ENCODE measurements around the gene LPCAT1.

Gene LPCAT1

DNA sequence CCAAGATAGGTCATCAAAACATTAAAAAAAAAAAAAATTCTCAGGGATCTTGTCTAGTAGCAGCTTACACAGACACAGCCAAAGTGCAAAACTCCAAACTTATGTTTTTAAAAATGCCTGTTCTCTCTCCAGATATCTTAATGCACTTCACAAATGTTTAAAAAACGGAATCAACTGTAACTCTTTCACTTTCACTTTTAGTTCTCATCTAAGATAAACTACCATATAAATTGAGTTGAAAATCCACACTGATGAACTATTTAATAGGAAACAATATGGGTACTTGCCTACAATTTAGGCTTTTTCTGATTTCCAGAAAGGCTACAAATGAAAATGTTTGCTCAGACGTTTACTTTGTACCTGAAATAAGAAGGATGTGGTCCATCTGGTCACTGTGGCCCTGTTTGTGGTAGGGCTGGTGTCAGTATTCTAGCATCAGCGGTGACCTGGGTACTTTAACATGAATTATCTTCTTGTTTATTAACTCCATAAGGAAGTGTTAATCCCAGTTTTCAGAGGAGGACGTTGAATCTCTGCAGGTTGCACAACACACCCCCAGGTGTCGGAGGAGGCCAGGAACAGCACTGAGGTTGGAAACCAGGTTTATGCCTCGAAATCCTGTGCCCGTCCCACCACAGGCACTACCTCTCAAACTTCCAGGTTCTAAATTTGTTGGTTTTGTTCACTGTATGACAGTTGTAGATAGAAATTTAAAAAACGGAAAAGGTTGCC is 13.3 kb upstream of the LPCAT1 start:
- DNase-seq (ENCODE audit: insufficient read length) (no peak), FAIRE-seq (no peak)
- TF ChIP-seq POLR2A (IDR thresholded peaks at IDR 0.05; ENCODE audit: low read depth, low read length) (no peak), TAF1 (IDR thresholded peaks at IDR 0.05; ENCODE audit: borderline replicate concordance, low read depth, low read length) (no peak), POLR2AphosphoS5 (IDR thresholded peaks at IDR 0.05; ENCODE audit: low read depth, low read length) (no peak)

DNA sequence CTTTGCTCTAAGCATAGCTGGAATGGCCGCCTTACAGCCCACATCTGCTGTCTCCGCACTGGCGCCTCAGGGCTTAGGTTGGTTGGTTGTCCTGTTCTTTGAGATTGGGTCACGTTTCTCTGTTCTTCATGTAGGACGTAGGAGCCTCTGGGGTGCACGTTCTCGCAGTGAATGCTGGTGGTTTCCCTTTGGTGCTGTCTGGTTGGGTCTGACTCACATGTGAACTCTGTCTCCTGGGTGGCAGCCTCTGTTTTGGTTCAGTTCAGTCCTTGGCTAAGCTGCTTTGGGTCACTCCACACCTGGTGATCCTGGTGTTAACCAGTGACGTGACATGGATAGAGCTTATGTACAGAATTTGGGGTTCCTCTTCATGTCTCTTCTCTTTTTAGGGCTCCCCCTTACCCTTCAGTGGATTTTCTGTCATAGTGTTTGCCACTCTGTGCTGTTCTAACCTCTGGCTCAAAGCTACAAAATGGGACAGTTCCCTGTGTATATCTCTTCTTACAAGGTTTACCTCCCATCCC is 12.6 kb upstream of the LPCAT1 start:
- FAIRE-seq = peak; percentile 44
- DNase-seq (ENCODE audit: insufficient read length) = peak; percentile 69
- 0 out of 2 replicates have a peak, but pooled peaks have one; percentile 38 for TF ChIP-seq TAF1 (IDR thresholded peaks at IDR 0.05; ENCODE audit: borderline replicate concordance, low read depth, low read length)
- TF ChIP-seq POLR2AphosphoS5 (IDR thresholded peaks at IDR 0.05; ENCODE audit: low read depth, low read length) = no peak
- peak; percentile 47; the same call in 1 of the 2 replicates for TF ChIP-seq POLR2A (IDR thresholded peaks at IDR 0.05; ENCODE audit: low read depth, low read length)

- FAIRE-seq = no peak
- TF ChIP-seq POLR2AphosphoS5 (IDR thresholded peaks at IDR 0.05; ENCODE audit: low read depth, low read length) (no peak), TAF1 (IDR thresholded peaks at IDR 0.05; ENCODE audit: borderline replicate concordance, low read depth, low read length) (no peak)
- no peak for DNase-seq (ENCODE audit: insufficient read length)
Observed at GRCh38 chr5:1535646-1536045, 11.9 kb upstream of the LPCAT1 start.

- FAIRE-seq = no peak
- TF ChIP-seq POLR2A (IDR thresholded peaks at IDR 0.05; ENCODE audit: low read depth, low read length) (no peak), TAF1 (IDR thresholded peaks at IDR 0.05; ENCODE audit: borderline replicate concordance, low read depth, low read length) (no peak), POLR2AphosphoS5 (IDR thresholded peaks at IDR 0.05; ENCODE audit: low read depth, low read length) (no peak)
- DNase-seq (ENCODE audit: insufficient read length) = no peak
Observed at GRCh38 chr5:1532384-1532783, 8.6 kb upstream of the LPCAT1 start.

DNA sequence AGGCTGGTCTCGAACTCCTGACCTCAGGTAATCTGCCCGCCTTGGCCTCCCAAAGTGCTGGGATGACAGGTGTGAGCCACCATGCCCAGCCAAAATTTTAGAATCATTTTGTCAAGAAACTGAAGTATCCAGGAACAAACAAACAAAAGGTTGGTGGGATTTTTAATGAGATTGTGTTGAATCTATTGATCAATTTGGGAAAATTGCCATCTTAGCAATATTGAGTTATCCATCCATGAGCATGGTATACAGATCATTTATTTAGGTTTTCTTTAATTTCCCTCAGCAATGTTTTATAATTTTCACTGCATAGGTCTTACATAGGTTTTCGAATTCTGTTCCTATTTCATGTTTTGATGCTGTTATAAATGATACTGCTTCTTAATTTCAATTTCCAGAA is 5.7 kb upstream of the LPCAT1 start:
- TF ChIP-seq TAF1 (IDR thresholded peaks at IDR 0.05; ENCODE audit: borderline replicate concordance, low read depth, low read length) = no peak
- TF ChIP-seq POLR2A (IDR thresholded peaks at IDR 0.05; ENCODE audit: low read depth, low read length) = no peak
- no peak for TF ChIP-seq POLR2AphosphoS5 (IDR thresholded peaks at IDR 0.05; ENCODE audit: low read depth, low read length)
- FAIRE-seq = no peak
- DNase-seq (ENCODE audit: insufficient read length) = no peak

DNA sequence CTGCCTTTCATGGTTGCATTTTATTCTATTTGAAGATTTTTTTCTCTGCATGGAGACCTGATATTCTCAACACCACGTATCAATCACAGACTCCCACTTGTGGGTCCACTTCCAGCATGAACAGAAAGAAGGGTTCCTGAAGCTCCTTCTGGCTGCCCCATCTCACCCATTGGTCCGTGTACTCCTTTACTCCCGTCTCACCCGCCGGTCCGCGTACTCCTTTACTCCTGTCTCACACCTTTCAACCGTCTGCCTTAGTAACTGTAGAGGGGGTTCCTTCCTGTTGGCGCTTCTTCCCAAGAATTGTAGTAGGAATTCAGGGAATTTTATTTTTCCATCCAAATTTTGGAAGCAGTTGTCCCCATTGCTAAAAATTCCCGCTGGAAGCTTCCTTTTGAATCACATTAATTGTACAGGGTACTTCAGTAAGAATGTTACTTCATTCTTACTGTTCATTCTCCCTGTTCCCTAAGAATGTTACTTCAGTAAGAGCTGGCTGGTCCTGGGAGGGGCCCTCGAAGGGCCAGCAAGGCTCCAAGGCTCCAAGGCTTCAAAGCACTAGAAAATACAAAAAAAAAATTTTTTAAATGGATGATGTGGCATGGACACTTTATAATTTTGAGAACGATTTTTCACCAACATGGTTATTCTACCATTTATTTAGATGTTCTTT is 3.9 kb upstream of the LPCAT1 start:
- no peak for TF ChIP-seq TAF1 (IDR thresholded peaks at IDR 0.05; ENCODE audit: borderline replicate concordance, low read depth, low read length)
- TF ChIP-seq POLR2A (IDR thresholded peaks at IDR 0.05; ENCODE audit: low read depth, low read length) = no peak
- TF ChIP-seq POLR2AphosphoS5 (IDR thresholded peaks at IDR 0.05; ENCODE audit: low read depth, low read length) = no peak
- no peak for DNase-seq (ENCODE audit: insufficient read length)
- no peak for FAIRE-seq

- TF ChIP-seq POLR2A (IDR thresholded peaks at IDR 0.05; ENCODE audit: low read depth, low read length) (no peak), POLR2AphosphoS5 (IDR thresholded peaks at IDR 0.05; ENCODE audit: low read depth, low read length) (no peak), TAF1 (IDR thresholded peaks at IDR 0.05; ENCODE audit: borderline replicate concordance, low read depth, low read length) (no peak)
- DNase-seq (ENCODE audit: insufficient read length) (no peak), FAIRE-seq (peak; percentile 46)
Observed at GRCh38 chr5:1526681-1527131, 2.9 kb upstream of the LPCAT1 start.

DNA sequence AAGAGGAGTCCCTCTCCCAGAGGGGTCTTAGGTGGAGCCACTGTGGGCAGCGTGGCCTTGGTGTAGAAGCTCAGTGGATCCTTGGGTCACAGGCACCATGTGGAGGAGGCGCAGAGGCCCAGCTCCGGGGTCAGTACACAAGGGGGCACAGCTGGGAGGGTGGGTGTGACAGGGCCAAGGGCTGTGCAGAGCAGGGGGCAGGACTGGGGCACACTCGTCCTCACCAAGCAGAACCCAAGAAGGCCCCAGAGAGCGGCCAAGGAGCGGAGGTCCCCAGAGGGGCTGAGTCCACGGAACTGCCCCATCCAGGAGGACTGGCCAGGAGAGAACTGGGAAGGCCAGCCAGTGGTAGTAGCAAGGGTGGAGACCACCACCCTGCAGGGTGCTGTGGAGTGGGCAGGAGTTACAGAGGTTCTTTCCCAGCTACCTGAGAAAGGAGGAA is 2.5 kb upstream of the LPCAT1 start:
- FAIRE-seq (no peak), DNase-seq (ENCODE audit: insufficient read length) (no peak)
- no peak for TF ChIP-seq POLR2A (IDR thresholded peaks at IDR 0.05; ENCODE audit: low read depth, low read length)
- TF ChIP-seq TAF1 (IDR thresholded peaks at IDR 0.05; ENCODE audit: borderline replicate concordance, low read depth, low read length) = no peak
- TF ChIP-seq POLR2AphosphoS5 (IDR thresholded peaks at IDR 0.05; ENCODE audit: low read depth, low read length) = no peak

GRCh38 chr5:1525624-1526189 is 1.9 kb upstream of the LPCAT1 start:
- no peak for DNase-seq (ENCODE audit: insufficient read length)
- TF ChIP-seq POLR2A (IDR thresholded peaks at IDR 0.05; ENCODE audit: low read depth, low read length) = no peak
- TF ChIP-seq POLR2AphosphoS5 (IDR thresholded peaks at IDR 0.05; ENCODE audit: low read depth, low read length) = no peak
- TF ChIP-seq TAF1 (IDR thresholded peaks at IDR 0.05; ENCODE audit: borderline replicate concordance, low read depth, low read length) = no peak

GRCh38 chr5:1524799-1525623 is 1.3 kb upstream of the LPCAT1 start:
- FAIRE-seq (peak; percentile 5), DNase-seq (ENCODE audit: insufficient read length) (no peak)
- TF ChIP-seq POLR2AphosphoS5 (IDR thresholded peaks at IDR 0.05; ENCODE audit: low read depth, low read length) (no peak), TAF1 (IDR thresholded peaks at IDR 0.05; ENCODE audit: borderline replicate concordance, low read depth, low read length) (no peak), POLR2A (IDR thresholded peaks at IDR 0.05; ENCODE audit: low read depth, low read length) (peak; percentile 11; the same call in 1 of the 2 replicates)

More at GRCh38 chr5:1525624-1526189, 1.9 kb upstream of the LPCAT1 start:
- FAIRE-seq = no peak

DNA sequence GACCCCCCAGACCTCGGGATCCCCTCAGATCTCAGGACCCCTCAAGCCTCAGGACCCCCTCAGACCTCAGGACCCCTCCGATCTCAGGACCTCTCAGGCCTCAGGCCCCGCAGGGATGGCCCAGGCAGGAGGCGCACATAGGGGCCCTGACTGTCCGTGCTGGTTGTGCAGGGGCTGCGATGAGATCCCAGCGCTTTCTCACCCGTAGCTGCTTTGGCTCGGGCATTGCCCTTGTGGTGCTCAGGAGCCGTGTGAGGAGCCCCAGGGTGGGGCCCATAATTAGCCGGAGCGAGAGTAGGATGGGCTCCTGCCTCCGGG is 680 bp upstream of the LPCAT1 start:
- DNase-seq (ENCODE audit: insufficient read length) = no peak
- FAIRE-seq = no peak
- TF ChIP-seq TAF1 (IDR thresholded peaks at IDR 0.05; ENCODE audit: borderline replicate concordance, low read depth, low read length) (no peak), POLR2AphosphoS5 (IDR thresholded peaks at IDR 0.05; ENCODE audit: low read depth, low read length) (0 out of 2 replicates have a peak, but pooled peaks have one; percentile 8)
